Effector CD8-positive, alpha-beta T cell (primary cell): ENCODE results near the gene CFAP69.
"Not testable (repeated sequence)": the region's sequence is repeated elsewhere in the genome, so short reads cannot be mapped to it uniquely, and the experiment has no call there.

ENCODE experiments used
- DNase-seq: peaks from one replicate; lab custom pipeline; 2025; lab: John Stamatoyannopoulos, UW

CFAP69 gene

GRCh38 chr7:90231304-90231703 is 13.7 kb upstream of the CFAP69 start:
- no peak for DNase-seq

GRCh38 chr7:90232430-90232829 is 12.5 kb upstream of the CFAP69 start:
- no peak for DNase-seq

- no peak for DNase-seq
Measured at GRCh38 chr7:90233569-90233968, 11.4 kb upstream of the CFAP69 start.

GRCh38 chr7:90236721-90237289 is 8.2 kb upstream of the CFAP69 start:
- no peak for DNase-seq

- DNase-seq: no peak
Measured at GRCh38 chr7:90238022-90238421, 7.0 kb upstream of the CFAP69 start.

GRCh38 chr7:90238583-90238982 is 6.4 kb upstream of the CFAP69 start:
- DNase-seq: no peak

GRCh38 chr7:90239050-90239449 is 5.9 kb upstream of the CFAP69 start:
- no peak for DNase-seq

- DNase-seq: no peak
Measured at GRCh38 chr7:90239625-90240228, 5.2 kb upstream of the CFAP69 start.

GRCh38 chr7:90242369-90243168 is 2.4 kb upstream of the CFAP69 start:
- DNase-seq: no peak

GRCh38 chr7:90243556-90243955 is 1.4 kb upstream of the CFAP69 start:
- no peak for DNase-seq

- DNase-seq: no peak
Measured at GRCh38 chr7:90244565-90244908, 437 bp upstream of the CFAP69 start.

GRCh38 chr7:90246171-90246570 is 1.2 kb downstream of the CFAP69 start:
- DNase-seq: no peak

- no peak for DNase-seq
Measured at GRCh38 chr7:90248706-90249105, 3.7 kb downstream of the CFAP69 start.

GRCh38 chr7:90250601-90251303 is 5.8 kb downstream of the CFAP69 start:
- DNase-seq: no peak

GRCh38 chr7:90251304-90251635 is 6.3 kb downstream of the CFAP69 start:
- DNase-seq: no peak

- not testable (repeated sequence) for DNase-seq
Measured at GRCh38 chr7:90256011-90256410, 11.0 kb downstream of the CFAP69 start.

GRCh38 chr7:90256778-90257177 is 11.8 kb downstream of the CFAP69 start:
- no peak for DNase-seq

- no peak for DNase-seq
Measured at GRCh38 chr7:90261441-90261840, 16.5 kb downstream of the CFAP69 start.

GRCh38 chr7:90262438-90262837 is 17.5 kb downstream of the CFAP69 start:
- no peak for DNase-seq

GRCh38 chr7:90266808-90267207 is 21.8 kb downstream of the CFAP69 start:
- DNase-seq: no peak

GRCh38 chr7:90267263-90267858 is 22.4 kb downstream of the CFAP69 start:
- no peak for DNase-seq

- no peak for DNase-seq
Measured at GRCh38 chr7:90269163-90269562, 24.2 kb downstream of the CFAP69 start.
